ENCODE measurements around the gene FBXL2.

The FBXL2 gene

DNA sequence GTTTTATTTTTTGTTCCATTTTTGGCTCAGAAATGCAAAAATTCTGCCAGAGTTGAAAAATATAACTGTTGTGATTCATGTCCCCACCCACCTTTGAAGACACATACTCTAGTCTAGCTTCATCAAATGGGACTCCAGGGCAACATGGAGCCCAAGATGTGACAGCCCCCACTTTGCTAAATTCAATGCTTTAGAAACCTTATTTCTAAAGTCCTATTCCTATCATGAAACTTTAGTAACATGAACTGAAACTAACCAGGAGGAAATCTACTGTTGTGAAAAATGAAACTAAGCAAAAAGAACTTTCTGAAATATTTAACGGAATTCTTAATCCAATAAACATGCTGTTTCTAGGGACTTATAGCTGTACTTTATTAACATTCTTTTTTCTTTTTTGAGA lies 142.7 kb downstream of the FBXL2 start:
- in situ Hi-C loops (cut with HindIII; ENCODE audit: low sequenced_read_pairs), result no loop called here
- TF ChIP-seq, protein P1, sequence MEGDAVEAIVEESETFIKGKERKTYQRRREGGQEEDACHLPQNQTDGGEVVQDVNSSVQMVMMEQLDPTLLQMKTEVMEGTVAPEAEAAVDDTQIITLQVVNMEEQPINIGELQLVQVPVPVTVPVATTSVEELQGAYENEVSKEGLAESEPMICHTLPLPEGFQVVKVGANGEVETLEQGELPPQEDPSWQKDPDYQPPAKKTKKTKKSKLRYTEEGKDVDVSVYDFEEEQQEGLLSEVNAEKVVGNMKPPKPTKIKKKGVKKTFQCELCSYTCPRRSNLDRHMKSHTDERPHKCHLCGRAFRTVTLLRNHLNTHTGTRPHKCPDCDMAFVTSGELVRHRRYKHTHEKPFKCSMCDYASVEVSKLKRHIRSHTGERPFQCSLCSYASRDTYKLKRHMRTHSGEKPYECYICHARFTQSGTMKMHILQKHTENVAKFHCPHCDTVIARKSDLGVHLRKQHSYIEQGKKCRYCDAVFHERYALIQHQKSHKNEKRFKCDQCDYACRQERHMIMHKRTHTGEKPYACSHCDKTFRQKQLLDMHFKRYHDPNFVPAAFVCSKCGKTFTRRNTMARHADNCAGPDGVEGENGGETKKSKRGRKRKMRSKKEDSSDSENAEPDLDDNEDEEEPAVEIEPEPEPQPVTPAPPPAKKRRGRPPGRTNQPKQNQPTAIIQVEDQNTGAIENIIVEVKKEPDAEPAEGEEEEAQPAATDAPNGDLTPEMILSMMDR (IDR thresholded peaks at IDR 0.05; ENCODE audit: low read depth, low read length, missing control alignments), result no peak
- no peak for DNase-seq (ENCODE audit: low read depth)
- no peak overlapping the region for H3K4me3 ChIP-seq (ENCODE audit: low read depth, low read length)

DNA sequence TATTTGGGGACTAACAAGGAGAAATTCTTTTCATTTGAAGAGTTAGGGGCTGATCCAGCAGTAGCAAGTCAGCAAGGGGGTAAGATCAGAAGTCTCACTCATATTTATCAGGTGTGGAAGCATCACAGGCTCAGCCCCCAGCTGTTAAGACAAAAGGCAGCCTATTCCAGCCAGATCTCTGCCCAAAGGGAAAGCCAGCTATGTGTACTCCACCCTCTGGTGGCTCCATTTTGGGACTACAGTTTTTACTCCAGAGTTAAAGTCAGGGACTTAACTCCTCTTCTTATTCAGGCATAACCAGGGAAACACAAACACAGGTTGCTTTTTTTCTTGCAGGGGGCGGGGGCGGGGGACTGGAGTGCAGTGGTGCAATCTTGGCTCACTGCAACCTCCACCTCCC lies 143.7 kb downstream of the FBXL2 start:
- H3K4me3 ChIP-seq (ENCODE audit: low read depth, low read length), result no peak overlapping the region
- in situ Hi-C loops (cut with HindIII; ENCODE audit: low sequenced_read_pairs), result no loop called here
- no peak for DNase-seq (ENCODE audit: low read depth)
- TF ChIP-seq, protein P1 (IDR thresholded peaks at IDR 0.05; ENCODE audit: low read depth, low read length, missing control alignments), result no peak

DNA sequence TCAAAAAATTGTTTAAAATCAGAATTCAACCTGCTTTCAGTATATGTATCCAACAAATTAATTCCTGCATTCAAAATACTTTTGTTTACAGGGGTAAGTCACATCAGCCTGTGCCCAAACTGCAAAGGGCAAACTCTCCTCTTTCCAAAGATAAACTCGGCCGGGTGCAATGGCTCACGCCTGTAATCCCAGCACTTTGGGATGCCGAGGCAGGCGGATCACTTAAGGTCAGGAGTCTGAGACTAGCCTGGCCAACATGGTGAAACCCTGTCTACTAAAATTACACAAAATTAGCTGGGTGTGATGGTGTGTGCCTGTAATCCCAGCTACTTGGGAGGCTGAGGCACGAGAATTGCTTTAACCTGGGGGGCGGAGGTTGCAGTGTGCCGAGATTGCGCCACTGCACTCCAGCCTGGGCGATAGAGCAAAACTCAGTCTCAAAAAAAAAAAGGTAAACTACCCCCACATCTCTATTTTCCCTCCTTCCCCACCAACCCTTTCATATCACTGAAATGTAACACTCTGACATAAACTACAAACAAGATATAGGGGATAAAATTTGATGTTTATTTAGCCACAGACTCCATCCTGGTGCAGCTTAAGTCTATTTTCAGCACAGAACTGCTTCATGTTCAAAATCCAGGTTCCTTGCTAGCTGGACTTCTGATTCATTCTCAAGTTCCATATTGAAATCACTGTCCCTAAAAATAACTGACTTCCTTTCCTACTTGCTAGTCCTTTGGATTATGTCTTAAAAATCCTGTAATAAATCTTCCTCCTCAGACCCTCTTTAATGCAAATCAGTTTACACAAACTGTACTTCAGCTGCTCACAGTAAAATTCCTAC lies 147.6 kb downstream of the FBXL2 start:
- TF ChIP-seq, protein P1 (IDR thresholded peaks at IDR 0.05; ENCODE audit: low read depth, low read length, missing control alignments), result no peak
- no peak for DNase-seq (ENCODE audit: low read depth)
- in situ Hi-C loops (cut with HindIII; ENCODE audit: low sequenced_read_pairs), result no loop called here
- no peak overlapping the region for H3K4me3 ChIP-seq (ENCODE audit: low read depth, low read length)

GRCh38 chr3:33425453-33425852 lies 148.2 kb downstream of the FBXL2 start:
- TF ChIP-seq, protein P1 (IDR thresholded peaks at IDR 0.05; ENCODE audit: low read depth, low read length, missing control alignments), result no peak
- no peak overlapping the region for H3K4me3 ChIP-seq (ENCODE audit: low read depth, low read length)
- no peak for DNase-seq (ENCODE audit: low read depth)
- in situ Hi-C loops (cut with HindIII; ENCODE audit: low sequenced_read_pairs), result no loop called here

GRCh38 chr3:33426068-33426467 lies 148.8 kb downstream of the FBXL2 start:
- peak; percentile 77 for DNase-seq (ENCODE audit: low read depth)
- H3K4me3 ChIP-seq (ENCODE audit: low read depth, low read length), result no peak overlapping the region
- TF ChIP-seq, protein P1 (IDR thresholded peaks at IDR 0.05; ENCODE audit: low read depth, low read length, missing control alignments), result no peak
- in situ Hi-C loops (cut with HindIII; ENCODE audit: low sequenced_read_pairs), result no loop called here

- TF ChIP-seq, protein P1 (IDR thresholded peaks at IDR 0.05; ENCODE audit: low read depth, low read length, missing control alignments), result no peak
- no peak for DNase-seq (ENCODE audit: low read depth)
- no peak overlapping the region for H3K4me3 ChIP-seq (ENCODE audit: low read depth, low read length)
- in situ Hi-C loops (cut with HindIII; ENCODE audit: low sequenced_read_pairs), result no loop called here
Measured at GRCh38 chr3:33426630-33427317, 149.5 kb downstream of the FBXL2 start.

All from astrocyte of the cerebellum (primary cell).